Activated T-cell treated with anti-CD3 and anti-CD28 coated beads, Interleukin-2, amount 50 U/mL, for 48 hours (primary cell): ENCODE data around the gene AGAP1.
"Not testable (repeated sequence)": the region's sequence is repeated elsewhere in the genome, so short reads cannot be mapped to it uniquely, and the experiment has no call there.

ENCODE experiments used
- DNase-seq, 2 experiments: peaks; one replicate each; pipeline ENCODE4 v3.0.0-alpha.2; 2020

The AGAP1 gene

DNA sequence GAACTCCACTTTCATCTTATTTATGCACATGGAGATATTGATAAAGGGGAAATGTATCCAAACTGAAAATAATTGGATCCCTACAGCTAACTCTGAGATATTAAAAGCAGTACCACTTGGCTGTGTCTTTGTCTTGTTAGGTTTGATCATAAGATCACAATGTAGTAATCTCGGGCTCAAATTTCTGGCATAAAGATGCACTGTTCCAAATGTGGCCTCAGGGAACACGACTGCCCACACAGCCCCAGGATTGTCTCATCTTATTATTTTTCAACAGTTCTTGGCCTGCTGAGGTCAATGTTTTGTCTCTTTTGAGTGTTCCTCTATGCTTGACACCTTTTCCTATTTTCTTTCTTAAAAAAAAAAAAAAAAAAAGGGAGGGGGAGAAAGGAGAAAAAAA is 560.3 kb downstream of the AGAP1 start:
- no peak for DNase-seq

DNA sequence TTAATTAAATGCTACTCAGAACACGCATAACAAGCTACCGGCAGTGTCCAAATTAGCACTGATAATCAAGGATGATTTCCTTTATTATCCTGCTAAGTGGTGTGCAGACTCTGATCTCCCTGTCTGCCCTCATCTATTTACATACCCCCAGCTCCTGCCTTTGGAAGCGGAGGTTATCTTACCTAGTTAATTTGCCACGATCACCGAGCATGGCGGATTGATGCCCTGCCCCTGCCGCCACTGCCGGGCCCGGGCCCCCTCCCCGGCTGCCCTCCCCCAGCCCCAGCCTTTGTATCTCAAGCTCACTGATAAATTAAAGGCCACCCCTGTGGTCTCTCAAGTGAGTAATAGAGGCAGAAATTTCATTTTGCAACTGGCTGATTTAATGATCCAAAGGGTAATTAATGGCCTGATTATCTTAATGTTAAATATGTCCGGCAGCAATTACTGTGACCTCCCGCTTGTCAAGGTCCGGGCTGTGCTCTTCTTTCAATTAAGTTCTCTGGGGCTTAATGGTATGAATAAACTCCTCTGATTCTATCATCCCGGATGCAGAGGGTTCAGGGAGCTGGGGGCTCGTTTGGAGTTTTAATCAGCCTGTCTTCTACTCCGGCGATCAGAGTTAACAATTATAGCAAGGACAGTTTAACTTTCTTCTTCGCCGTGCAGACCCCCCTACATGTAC is 560.9 kb downstream of the AGAP1 start:
- no peak for DNase-seq

DNA sequence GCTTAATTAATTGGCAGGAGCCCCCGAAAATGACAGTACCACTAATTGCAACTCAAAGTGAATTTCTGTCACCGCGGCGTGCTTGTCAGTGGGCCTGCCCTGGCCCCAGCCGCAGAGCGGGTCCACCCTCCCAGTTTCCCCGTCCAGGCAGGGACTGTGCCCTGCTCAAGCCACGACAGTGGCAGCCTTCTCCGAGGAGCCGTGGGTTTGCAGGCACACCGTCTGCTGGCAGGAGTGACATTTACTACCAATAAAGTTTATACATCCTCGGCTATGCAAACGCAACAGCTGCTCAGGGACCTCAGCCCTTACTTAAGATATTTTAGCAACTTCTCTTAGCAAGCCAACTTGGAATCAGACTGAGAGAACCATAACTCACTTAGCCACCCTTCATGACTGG is 561.6 kb downstream of the AGAP1 start:
- DNase-seq, result no peak

DNA sequence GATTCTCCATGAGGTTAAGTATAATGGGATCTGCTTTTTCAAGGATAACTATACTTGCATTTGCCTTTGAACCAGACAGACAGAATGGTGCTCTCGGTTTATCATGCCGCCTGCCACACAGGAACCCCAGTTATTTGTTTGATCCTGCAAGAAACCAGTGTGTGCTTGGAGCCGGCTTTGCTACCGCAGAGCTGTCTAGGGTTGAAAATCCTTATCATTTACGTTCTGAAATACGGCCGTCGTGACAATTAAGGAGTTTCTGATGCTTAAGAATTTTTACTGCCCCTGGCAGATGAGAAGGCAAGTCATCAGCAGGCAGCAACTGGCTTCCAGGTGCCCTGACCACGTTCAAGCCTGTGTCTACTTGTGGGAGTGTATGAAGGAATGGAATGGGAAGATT is 562.3 kb downstream of the AGAP1 start:
- DNase-seq, result no peak

DNA sequence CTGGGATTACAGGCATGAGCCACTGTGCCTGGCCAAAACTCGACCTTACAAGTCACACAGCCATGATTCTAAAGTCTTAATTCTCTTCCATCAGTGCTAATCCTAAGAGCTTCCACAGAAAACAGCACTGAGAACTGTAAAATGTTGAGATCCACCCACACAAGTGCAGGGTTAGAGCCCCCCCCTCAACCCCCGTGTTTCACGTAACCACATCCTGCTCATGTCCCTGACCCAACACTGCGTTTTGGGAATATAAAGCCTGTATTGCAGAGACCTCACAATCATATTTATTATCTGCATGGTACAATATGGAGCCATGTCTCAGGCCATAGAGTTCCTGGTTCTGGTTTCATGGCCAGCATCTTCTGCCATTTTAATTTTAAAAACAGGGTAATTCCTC is 563.5 kb downstream of the AGAP1 start:
- no peak for DNase-seq

DNA sequence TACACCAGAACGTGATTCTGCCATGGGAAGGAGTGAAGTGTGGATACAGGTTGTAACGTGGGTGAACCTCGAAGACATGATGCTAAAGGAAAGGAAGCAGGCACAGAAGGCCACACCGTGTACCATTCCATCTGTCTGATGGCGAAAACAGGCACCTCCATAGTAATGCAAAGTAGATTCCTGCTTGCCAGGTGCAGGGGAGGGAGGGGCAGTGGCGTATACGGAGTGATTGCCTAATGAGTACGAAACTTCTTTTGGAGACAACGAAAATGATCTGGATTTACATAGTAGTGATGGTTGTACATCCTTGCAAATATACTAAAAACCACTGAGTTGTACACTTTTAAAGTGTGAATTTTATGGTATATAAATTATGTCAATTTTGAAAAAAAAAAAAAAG is 567.7 kb downstream of the AGAP1 start:
- no peak for DNase-seq

DNA sequence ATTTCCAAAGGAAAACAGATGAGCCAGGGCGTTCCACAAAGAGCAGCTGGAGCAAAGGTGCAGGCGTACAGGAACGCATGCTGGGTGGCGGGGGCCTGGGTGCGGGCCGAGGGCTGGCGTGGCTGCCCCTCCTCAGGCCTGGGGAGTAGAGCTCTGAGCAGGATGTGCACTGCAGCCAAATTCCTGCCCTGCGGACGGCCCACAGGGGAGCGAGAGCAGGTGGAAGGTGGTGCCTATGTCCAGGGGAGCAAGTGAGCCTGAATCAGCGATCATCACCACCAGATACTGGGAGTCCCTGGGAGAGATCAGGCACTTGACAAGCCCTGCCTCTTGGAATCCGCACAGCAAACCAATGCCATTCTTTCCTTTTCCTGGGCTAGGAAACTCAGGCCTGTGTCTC is 568.1 kb downstream of the AGAP1 start:
- no peak for DNase-seq

DNA sequence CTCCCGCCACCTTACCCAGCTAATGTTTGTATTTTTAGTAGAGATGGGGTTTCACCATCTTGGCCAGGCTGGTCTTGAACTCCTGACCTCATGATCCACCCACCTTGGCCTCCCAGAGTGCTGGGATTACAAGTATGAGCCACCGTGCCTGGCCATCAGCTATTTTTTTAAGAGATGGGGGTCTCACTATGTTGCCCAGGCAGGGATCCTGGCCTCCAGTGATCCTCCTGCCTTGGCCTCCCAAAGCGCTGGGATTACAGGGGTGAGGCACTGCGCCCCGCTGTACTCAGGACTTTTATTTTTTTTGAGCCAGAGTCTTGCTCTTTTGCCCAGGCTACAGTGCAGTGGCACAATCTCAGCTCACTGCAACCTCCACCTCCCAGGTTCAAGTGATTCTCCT is 569.0 kb downstream of the AGAP1 start:
- DNase-seq, result not testable (repeated sequence)

DNA sequence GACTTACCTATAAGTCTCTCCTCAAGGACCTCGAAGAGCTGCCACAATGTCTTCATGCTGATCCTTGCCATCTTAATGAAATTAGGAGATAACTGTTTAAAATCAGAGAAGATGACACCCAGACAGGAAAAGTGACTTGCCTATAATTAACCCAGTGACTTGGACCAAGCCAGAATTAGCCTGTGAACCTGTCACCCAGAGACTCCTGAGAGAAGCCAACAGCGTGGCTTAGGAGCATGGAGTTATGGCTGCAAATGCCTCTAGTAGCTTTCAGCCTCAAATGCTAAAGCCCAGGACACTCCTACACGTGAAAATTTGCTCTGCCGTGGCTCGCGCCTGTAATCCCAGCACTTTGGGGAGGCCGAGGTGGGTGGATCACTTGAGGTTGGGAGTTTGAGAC is 570.2 kb downstream of the AGAP1 start:
- DNase-seq, result no peak

DNA sequence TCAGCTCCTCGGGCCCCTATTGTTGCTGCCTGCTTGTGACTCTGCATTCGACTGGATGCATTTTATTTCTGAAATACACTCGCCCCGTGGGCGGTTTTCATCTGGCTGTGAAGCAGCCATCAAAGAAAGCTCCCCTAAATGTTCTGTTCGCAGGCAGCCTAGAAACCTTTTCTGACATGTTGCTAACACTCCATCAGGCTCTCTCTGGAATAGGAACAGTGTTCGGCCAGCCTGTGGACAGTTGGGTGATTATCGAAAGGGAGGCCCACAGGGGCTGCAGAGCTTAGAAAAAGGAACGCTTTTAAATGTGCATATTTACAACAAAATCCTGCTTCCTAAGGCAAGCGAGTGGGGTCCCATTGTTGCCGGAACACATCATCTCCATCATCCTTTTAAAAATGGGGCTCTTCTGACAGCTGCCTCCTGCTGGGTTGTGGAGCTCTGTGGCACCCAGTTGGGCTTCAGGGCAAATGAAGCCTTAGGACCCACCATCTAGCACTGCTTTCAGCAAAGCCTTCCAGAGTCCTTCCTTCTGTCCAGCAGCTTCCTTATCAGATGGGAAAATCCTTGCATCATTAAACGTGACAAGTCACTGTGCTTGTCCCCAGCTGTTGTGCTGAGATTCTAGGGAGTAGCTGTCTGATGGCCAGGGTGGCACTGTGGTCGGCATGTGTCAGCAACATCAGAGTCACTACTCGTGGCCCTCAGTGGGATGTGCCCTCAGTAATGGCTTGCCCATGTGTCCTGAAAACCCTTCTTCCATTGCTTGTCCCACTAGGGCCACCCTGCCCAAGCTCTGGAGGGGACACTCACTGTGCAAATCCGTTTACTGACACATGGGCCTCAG is 571.7 kb downstream of the AGAP1 start:
- DNase-seq, result no peak

DNA sequence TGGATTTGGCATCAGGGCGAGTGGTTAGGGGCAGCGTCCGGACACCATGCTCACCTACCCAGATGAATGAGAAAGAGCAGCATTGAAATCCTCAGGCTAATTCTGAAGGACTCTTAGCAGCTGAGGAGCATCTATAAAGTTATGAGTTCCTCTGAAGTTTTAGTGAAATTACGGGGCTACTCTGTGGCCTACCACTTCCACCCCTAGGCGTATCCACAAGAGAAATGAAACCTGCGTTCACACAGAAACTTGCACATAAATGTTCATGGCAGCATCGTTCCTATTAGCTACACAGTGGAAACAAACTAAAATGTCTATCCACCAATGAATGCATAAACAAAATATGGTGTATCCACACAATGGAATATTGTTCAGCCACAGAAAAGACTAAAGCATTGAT is 576.4 kb downstream of the AGAP1 start:
- DNase-seq, result no peak

DNA sequence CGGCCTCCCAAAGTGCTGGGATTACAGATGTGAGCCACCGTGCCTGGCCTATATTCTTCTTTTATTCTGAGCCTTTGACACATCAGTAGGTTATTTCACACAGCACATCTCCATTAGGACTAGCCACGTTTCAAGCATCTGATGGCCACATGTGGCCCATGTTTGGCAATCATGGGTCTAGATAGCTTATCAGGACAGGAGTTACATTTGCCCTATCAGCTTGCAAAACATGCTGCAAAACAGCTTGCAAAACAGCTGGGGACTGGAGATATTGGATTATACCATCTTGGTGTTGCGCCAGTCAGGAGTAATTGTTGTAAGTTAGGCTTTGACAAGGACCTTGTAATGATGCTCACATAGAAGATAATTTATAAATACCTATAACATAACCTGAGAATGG is 579.4 kb downstream of the AGAP1 start:
- no peak for DNase-seq

DNA sequence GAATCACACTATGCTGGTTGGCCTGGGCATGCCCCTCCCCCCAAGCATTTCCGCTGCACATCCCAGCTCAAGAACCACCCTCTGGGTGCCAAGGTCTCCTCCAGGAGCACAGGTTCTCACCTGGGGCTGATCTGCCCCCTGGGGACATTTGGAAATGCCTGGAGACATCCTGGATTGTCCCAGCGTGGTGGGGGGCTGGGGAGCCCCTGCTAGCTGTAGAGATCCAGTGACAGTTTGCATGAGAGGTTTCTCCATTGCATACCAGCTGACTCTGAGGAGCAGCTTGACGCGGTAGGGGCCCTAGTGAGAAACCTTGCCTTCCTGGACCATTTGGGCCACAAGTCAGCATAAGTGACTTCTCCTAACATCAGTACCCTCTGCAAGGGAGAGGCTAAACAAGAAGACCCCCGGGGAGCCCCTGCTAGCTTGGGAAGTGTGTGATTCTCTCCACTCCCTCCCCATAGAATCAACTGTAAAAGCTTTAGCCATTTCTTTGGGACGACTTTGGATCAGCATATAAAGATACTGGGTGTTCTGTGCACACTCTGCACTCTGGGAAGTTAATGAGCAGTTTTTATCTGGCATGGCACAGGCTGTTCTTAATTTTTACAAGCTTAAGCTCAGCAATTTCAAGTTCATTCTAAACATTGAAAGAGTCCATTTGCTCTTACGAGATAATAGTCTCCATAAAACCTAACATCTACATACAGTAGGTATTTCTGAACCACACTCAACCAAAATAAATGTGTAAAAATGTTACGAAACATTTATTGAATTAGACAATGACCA is 580.2 kb downstream of the AGAP1 start:
- DNase-seq, result no peak

DNA sequence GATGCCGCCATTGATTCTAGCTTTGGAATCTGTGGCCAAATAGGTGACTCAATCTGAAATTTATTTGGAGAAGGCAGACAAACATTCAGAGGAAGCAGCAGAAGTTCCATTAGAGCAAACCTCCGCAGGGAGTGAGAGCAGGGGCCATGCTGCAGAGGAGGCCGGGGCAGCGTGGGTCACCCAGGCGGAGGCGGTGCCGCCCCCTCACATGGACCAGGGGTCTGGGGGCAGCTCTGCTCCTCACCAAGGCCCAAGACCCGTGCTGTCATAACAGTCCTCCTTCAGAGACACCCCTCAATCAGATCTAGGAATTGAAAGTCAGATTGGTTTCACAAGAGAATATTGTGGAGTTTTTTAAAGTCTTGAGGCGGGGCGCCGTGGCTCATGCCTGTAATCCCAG is 582.0 kb downstream of the AGAP1 start:
- no peak for DNase-seq

DNA sequence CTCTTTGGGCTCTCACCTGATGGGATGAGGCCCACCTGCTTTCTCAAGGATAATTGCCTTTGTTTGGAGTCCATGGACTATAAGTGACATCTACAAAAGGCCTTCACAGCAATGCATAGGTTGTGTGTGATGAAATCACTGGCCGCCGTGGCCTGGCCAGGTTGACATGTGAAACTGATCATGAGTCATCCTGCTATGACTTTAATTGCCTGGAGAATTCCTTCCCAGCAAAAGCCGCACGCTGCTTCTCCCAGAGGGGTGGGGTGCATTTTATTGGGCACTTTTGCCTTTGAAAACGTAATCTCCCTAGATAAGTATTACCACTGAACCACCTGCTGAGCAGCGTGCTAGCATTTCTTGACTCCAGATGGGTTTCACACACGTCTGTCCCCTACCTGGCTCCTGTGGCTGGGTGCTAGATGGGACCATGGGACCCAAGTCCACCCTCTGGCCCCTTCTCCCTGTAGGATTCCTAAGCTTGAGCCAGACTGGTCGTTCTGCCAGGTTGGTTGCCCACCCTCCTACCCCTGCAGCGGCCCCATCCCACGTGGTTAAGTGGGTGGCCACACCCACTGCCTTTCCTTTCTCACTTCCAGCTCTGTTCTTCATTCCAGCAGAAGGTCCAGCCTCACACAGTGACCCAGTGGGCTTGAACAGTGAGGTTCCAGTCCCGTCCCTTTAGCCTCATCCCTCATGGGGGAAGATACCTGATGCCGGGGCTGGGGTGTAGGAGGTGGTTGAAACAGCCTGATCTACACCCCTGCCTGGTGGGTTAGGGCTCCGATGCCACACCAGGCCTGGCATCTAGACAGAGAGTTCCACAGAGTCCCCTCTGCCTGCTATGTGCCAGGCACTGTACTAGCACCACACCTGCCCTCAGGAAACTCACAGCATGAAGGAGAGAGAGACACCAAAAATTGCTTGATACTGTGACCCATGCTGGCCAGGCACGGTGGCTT is 584.7 kb downstream of the AGAP1 start:
- peak in 1 of 2 experiments; percentile 15 for DNase-seq

DNA sequence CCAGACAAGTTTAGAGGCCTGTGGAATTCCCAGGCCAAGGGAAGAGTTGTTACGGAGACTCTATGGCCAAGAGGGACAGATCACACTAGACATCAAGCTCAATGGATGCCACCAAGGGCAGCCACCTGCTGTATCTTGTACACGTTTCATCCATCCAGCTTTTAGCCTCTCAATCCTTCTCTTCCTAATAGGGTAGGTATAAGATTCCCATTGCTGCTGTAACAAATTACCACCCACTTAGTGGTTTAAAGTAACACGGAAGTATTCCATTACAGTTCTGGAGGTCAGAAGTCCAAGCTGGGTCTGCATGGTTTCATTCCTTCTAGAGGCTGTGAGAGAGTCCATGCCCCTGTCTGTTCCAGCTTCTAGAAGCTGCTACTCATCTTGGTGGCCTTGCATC is 586.6 kb downstream of the AGAP1 start:
- no peak for DNase-seq

DNA sequence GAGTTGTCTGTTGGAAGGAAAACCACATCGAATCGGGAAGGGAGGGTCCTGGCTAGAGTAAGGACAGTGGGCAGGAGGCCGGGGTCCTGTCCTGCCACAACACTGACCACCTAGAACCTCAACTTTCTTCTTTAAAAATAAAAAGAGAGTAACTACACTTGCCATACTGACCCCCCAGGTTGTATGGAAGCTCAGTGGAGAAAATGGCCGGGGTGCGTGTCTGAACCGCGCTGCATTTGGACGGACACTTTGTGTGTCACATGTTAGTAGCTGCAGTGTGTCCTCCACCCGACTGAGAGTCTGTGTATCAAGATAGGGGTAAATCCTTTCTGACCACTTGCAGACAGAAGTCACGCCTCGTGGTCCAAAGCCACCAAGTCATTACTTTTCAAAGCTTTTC is 587.3 kb downstream of the AGAP1 start:
- DNase-seq, result no peak

DNA sequence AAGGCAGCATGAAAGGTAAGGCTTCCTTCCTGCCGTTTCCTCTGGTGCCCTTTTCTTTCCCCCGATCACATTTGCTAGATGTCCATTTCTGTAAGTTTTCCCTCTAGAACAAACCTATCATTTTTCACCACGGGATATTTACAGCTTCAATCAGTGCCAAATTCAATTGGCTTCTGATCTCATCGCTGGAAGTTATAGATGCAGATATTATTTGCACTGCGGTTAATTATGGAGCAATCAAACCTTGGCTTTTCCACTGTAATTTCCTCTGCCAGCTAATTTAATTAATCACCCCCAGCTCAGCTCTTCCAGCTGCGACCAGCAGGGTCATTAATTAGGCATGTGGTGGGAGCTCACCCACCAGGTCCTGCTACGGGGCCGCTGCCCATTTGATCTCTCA is 588.2 kb downstream of the AGAP1 start:
- no peak for DNase-seq

DNA sequence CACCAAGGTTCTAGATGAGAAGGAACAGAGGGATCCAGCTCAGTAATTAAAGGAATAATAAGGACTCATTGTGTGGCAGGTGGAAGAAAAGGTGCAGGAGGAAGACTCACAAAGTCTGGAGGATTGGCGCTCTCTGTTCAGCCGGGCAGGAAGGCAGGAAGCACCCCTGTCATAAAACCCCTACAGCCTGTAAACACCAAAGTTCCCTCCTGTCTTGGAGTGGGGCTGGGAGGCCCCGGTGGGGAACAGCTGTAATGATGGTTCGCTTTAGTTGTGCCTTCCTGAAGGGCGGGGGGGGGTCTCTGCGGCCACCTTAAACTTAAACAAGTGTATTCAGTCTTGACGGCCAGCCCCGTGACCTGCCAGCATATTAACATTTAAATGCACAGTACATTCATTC is 590.1 kb downstream of the AGAP1 start:
- no peak for DNase-seq

DNA sequence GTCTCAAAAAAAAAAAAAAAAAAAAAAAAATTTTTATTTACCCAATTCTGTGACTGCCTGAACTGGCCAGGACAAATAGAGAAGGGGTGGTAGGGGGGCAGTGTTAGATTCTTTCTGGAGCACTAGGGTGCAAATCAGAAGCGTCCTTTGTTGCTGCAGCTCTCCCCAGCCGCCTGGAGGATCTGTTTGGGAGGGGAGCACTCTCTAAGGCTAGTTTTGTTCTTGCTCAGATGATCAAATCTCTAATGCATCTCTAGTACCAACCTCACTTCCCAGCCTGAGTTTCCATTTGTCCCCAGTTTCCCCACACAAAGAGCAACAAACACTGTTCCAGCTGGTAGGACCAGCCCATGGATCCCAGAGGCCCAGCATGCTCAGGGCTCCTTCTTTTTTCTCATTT is 591.4 kb downstream of the AGAP1 start:
- DNase-seq, result no peak

DNA sequence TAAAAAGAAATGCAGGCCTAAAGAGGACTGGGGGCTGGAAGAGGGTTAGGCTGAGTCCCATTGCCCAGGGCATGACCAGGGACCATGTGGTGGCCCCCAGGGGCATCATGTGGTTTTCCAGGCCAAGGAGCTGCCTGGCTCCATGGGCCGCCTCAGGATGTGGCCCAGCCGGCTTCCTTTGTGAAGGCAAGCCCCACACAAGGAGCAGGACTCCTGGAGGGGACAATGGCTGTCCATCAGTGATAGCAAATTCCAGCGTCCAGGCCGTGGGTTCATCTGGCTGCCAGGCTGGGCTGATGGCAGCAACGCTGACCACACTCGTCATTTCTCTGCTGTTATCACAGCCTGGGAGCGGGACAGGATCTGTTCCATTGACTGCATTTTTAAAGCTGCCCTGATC is 591.8 kb downstream of the AGAP1 start:
- no peak for DNase-seq

DNA sequence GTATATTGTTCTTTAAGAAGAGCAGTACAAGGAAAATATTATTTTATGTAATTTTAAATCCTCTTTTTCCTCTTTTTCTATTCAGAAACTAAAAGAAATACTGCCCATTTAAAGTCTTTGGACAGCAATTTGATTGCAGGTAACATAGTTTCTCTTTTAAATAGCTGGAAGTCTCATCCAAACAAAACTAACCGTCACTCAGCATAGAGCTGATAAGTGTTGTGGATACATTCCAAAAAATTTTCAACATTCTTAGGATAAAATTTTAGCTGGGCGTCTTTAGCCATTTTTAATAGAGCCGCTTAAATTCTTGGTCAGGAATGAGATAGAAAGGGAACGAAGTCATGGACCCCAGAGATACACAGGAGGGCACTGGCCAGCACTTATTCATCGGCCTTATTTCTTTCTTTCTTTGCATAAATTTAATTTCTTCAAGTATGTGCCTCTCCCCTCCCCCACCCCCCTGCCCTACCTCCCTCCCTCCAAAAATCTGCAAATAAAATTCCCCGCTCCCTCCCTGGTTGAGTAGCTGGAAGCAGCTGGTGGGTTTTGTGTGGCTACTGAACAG is 592.6 kb downstream of the AGAP1 start:
- DNase-seq, result no peak
